Neuronal stem cell (in vitro differentiated cells): Measurements from ENCODE around the gene NEURL1B.
"Not testable (repeated sequence)": the region's sequence is repeated elsewhere in the genome, so short reads cannot be mapped to it uniquely, and the experiment has no call there.

Experiments used
- DNase-seq: peaks from one replicate; pipeline ENCODE4 v3.0.0-alpha.2; 2013; ENCODE audit warnings: low spot score
- H2AFZ ChIP-seq: one replicate; pipeline ENCODE4 v1.6.1; 2013; ENCODE audit warnings: mild to moderate bottlenecking, low read length, inconsistent platforms
- H2AK5ac ChIP-seq: 2 replicates; pipeline ENCODE4 v1.6.1; 2013; ENCODE audit warnings: low read depth, mild to moderate bottlenecking, inconsistent platforms, low read length, moderate library complexity, mixed read lengths
- H2BK120ac ChIP-seq: 2 replicates; pipeline ENCODE4 v1.6.1; 2013; ENCODE audit warnings: low read depth, mild to moderate bottlenecking, inconsistent platforms, low read length, moderate library complexity, mixed read lengths
- H2BK12ac ChIP-seq: one replicate; pipeline ENCODE4 v1.6.1; 2013; ENCODE audit warnings: low read length, inconsistent platforms
- H2BK15ac ChIP-seq: 2 replicates; pipeline ENCODE4 v1.6.1; 2013; ENCODE audit warnings: mild to moderate bottlenecking, low read length, inconsistent platforms, mixed read lengths
- H2BK5ac ChIP-seq: one replicate; pipeline ENCODE4 v1.6.1; 2013; ENCODE audit warnings: inconsistent platforms, mild to moderate bottlenecking, low read length, moderate library complexity
- H3K14ac ChIP-seq: one replicate; pipeline ENCODE4 v1.6.1; 2013; ENCODE audit warnings: low read length, inconsistent platforms
- H3K18ac ChIP-seq: 2 replicates; pipeline ENCODE4 v1.6.1; 2013; ENCODE audit warnings: low read length, inconsistent platforms
- H3K23ac ChIP-seq: 2 replicates; pipeline ENCODE4 v1.6.1; 2013; ENCODE audit warnings: low read depth, mild to moderate bottlenecking, mixed read lengths, low read length, inconsistent platforms; ENCODE audit not compliant: poor library complexity
- H3K27ac ChIP-seq: replicated peaks from 3 replicates; pipeline ENCODE4 v1.5.1; 2013; ENCODE audit warnings: low read length, inconsistent platforms
- H3K27me3 ChIP-seq, 3 experiments: 2 replicates each; pipeline ENCODE4 v1.6.1; 2013; ENCODE audit warnings: low read length in 3 of 3, mild to moderate bottlenecking in 2 of 3, inconsistent platforms in 1 of 3, low read depth in 1 of 3, mixed read lengths in 1 of 3, moderate library complexity in 1 of 3; ENCODE audit not compliant: control insufficient read depth in 3 of 3, insufficient read depth in 3 of 3
- H3K36me3 ChIP-seq, 2 donors: replicated peaks in 1 of 2; 2 replicates each; pipeline ENCODE4 v1.6.1; 2013; ENCODE audit warnings: low read length in 2 of 2; ENCODE audit not compliant: control insufficient read depth in 2 of 2, insufficient read depth in 2 of 2
- H3K4ac ChIP-seq: 2 replicates; pipeline ENCODE4 v1.6.1; 2013; ENCODE audit warnings: inconsistent platforms, mild to moderate bottlenecking, low read length, moderate library complexity
- H3K4me1 ChIP-seq, 2 donors: 1 replicate in 1 of 2; 2 replicates in 1 of 2; pipeline ENCODE4 v1.6.1; 2013; ENCODE audit warnings: low read length in 2 of 2, low read depth in 1 of 2; ENCODE audit not compliant: control insufficient read depth in 2 of 2, insufficient read depth in 1 of 2
- H3K4me2 ChIP-seq: one replicate; pipeline ENCODE4 v1.6.1; 2013; ENCODE audit warnings: mild to moderate bottlenecking, low read length, inconsistent platforms; ENCODE audit not compliant: insufficient read depth, poor library complexity, severe bottlenecking
- H3K4me3 ChIP-seq, 2 donors: 2 replicates each; pipeline ENCODE4 v1.5.1; 2013; ENCODE audit warnings: low read length in 2 of 2, mild to moderate bottlenecking in 2 of 2, inconsistent platforms in 1 of 2, moderate library complexity in 1 of 2
- H3K79me1 ChIP-seq: one replicate; pipeline ENCODE4 v1.6.1; 2013; ENCODE audit warnings: low read depth, mild to moderate bottlenecking, inconsistent platforms, low read length, moderate library complexity
- H3K9ac ChIP-seq: one replicate; pipeline ENCODE4 v1.6.1; 2013; ENCODE audit warnings: mild to moderate bottlenecking, low read depth, low read length, inconsistent platforms; ENCODE audit not compliant: poor library complexity
- H3K9me3 ChIP-seq, 2 donors: replicated peaks in 1 of 2; 2 replicates each; pipeline versions ENCODE3 to v1.6.1; 2013; ENCODE audit warnings: low read length in 2 of 2, mild to moderate bottlenecking in 2 of 2, inconsistent platforms in 1 of 2, low read depth in 1 of 2, mixed read lengths in 1 of 2, moderate library complexity in 1 of 2; ENCODE audit not compliant: control insufficient read depth in 2 of 2, insufficient read depth in 1 of 2
- H4K8ac ChIP-seq: one replicate; pipeline ENCODE4 v1.6.1; 2013; ENCODE audit warnings: low read depth, mild to moderate bottlenecking, inconsistent platforms, low read length, moderate library complexity
- H4K91ac ChIP-seq: one replicate; pipeline ENCODE4 v1.6.1; 2013; ENCODE audit warnings: low read length, low read depth, mild to moderate bottlenecking, inconsistent platforms; ENCODE audit not compliant: poor library complexity
- WGBS, 2 donors: extraction: QIAGEN DNeasy Blood & Tissue Kit; methylation state at CpG; one replicate each; pipeline ENCODE4 v1.1.7; 2013; ENCODE audit warnings: missing lambda C conversion rate in 2 of 2, mixed read lengths in 1 of 2; ENCODE audit not compliant: insufficient read length in 2 of 2, insufficient replicate concordance in 1 of 2; ENCODE audit errors: extremely low coverage in 2 of 2; 5-methylcytosine and 5-hydroxymethylcytosine counted together

Gene NEURL1B

GRCh38 chr5:172648755-172649154, 7.7 kb downstream of the NEURL1B start:
- Histone ChIP-seq H4K8ac (no peak overlapping the region), H2BK5ac (no peak overlapping the region), H3K4me3 (no peak overlapping the region), H3K4me1 (peaks cover 0 to 7% of the 10 kb centered on the region in 2 donors), H3K4ac (no peak overlapping the region), H3K18ac (no peak overlapping the region), H3K36me3 (no peaks in the 10 kb centered on the region), H3K9ac (no peak overlapping the region), H3K27ac (no peak overlapping the region), H3K79me1 (peaks cover 2% of the 10 kb centered on the region), H2AK5ac (no peak overlapping the region), H3K27me3 (no peaks in the 10 kb centered on the region), H3K23ac (no peak overlapping the region), H3K9me3 (no peaks in the 10 kb centered on the region), H3K14ac (no peak overlapping the region), H2BK15ac (no peak overlapping the region), H2AFZ (no peak overlapping the region), H2BK120ac (no peak overlapping the region), H2BK12ac (no peak overlapping the region), H4K91ac (no peak overlapping the region), H3K4me2 (no peak overlapping the region)
- WGBS, 2 donors = no CpG with 5 or more reads among the region's 3 CpGs
- no peak for DNase-seq

DNA sequence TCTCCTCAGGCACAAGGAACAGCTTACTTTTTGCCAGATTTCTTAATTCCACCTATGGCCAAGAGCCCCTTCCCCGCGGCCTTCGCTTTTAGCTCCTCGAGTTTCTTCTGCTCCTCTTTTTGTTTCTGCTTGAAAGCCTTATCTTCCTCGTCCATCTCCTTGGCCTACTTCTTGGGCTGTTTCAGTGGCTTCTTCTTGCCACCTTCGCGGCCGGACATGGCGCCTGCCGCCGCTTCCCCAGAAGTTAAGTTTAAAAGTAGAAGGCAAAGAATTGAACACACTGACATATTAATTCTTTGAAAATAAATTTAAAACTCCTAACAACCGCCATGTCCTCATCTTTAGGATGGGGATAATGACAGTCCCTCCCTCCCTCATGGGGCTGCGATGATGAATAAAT, 15.4 kb downstream of the NEURL1B start:
- Histone ChIP-seq H3K4me1 (peaks cover 19 to 23% of the 10 kb centered on the region in 2 donors), H3K9me3 (peaks cover 3 to 15% of the 10 kb centered on the region in 2 donors)
- H4K91ac ChIP-seq, H2AK5ac ChIP-seq, H3K23ac ChIP-seq, H3K9ac ChIP-seq, H3K79me1 ChIP-seq, H3K27me3 ChIP-seq, H2AFZ ChIP-seq, H3K36me3 ChIP-seq, H2BK15ac ChIP-seq, H3K4me2 ChIP-seq, H2BK12ac ChIP-seq, H3K14ac ChIP-seq, H3K18ac ChIP-seq, H2BK120ac ChIP-seq, H2BK5ac ChIP-seq, H4K8ac ChIP-seq, H3K4me3 ChIP-seq, DNase-seq, H3K4ac ChIP-seq, H3K27ac ChIP-seq: not testable (repeated sequence)
- no CpG with 5 or more reads among the region's 13 CpGs for WGBS, 2 donors

DNA sequence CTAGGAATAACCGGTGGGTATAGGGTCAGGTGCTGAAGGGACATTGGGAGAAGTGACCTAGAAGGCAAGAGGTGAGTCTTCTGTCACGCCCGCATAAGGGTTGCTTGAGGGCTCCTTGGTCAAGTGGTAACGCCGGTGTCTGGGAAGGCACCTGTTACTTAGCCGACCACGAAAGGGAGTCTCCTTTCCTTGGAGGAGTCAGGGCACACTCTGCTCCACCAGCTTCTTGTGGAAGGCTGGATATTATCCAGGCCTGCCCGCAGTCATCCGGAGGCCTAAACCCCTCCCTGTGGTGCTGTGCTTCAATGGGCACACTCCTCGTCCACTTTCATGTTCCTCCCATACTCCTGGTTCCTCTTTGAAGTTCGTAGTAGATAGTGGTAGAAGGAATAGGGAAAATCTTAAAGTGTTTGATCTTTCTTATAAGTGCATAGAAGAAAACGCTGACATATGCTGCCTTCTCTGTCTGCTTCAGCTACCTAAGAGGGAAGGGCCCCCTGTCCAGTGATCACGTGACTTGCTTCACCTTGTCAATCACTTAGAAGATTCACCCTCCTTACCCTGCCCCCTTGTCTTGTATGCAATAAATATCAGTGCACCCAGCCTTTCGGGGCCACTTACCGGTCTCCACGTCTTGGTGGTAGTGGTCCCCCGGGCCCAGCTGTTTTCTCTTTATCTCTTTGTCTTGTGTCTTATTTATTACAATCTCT, 16.6 kb downstream of the NEURL1B start:
- not testable (repeated sequence) for H3K4ac ChIP-seq, H3K79me1 ChIP-seq, DNase-seq, H2BK5ac ChIP-seq, H3K4me3 ChIP-seq, H3K4me2 ChIP-seq, H4K8ac ChIP-seq, H3K27me3 ChIP-seq, H2AFZ ChIP-seq, H2BK12ac ChIP-seq, H3K14ac ChIP-seq, H2BK15ac ChIP-seq, H2BK120ac ChIP-seq, H3K9ac ChIP-seq, H4K91ac ChIP-seq, H3K27ac ChIP-seq, H3K23ac ChIP-seq, H3K36me3 ChIP-seq, H2AK5ac ChIP-seq, H3K18ac ChIP-seq
- WGBS, 2 donors = no CpG with 5 or more reads among the region's 17 CpGs
- Histone ChIP-seq H3K9me3 (peaks cover 3 to 15% of the 10 kb centered on the region in 2 donors), H3K4me1 (peaks cover 19 to 23% of the 10 kb centered on the region in 2 donors)

DNA sequence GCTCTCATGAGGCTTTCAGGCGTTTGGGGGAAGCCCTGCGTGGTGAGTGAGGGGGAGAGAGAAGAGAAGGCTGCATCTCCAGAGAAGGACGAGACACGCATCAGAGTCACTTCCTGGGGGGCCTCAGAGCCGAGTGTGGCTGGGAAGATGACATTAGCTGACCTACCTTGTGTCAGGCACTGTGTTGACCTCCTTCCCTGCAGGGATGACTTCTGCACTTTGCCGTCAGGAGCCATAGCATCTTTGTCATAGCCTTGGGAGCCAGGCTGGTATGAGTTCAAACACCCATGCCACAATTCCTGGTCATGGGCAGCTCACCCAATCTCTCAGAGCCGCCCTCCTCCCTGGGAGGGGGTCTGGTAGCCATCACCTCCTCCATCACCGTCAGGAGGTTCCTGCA, 17.3 kb downstream of the NEURL1B start:
- no peak overlapping the region for H3K14ac ChIP-seq
- no peak overlapping the region for H2BK5ac ChIP-seq
- no peak overlapping the region for H2AFZ ChIP-seq
- H3K27ac ChIP-seq = peak overlapping the region; percentile 6
- H2BK12ac ChIP-seq = no peak overlapping the region
- no CpG with 5 or more reads among the region's 8 CpGs for WGBS, 2 donors
- no peak overlapping the region for H2BK120ac ChIP-seq
- peak overlapping the region; percentile 73 for H2AK5ac ChIP-seq
- H4K8ac ChIP-seq = no peak overlapping the region
- no peak overlapping the region for H3K9ac ChIP-seq
- H3K4me1 ChIP-seq = peaks cover 19 to 23% of the 10 kb centered on the region in 2 donors
- H3K23ac ChIP-seq = no peak overlapping the region
- no peak overlapping the region for H3K4me2 ChIP-seq
- peak overlapping the region; percentile 28 for H2BK15ac ChIP-seq
- H3K36me3 ChIP-seq = peaks cover 0 to 3% of the 10 kb centered on the region in 2 donors
- no peaks in the 10 kb centered on the region for H3K27me3 ChIP-seq
- no peak overlapping the region for H3K4ac ChIP-seq
- H3K4me3 ChIP-seq = no peak overlapping the region
- H4K91ac ChIP-seq = no peak overlapping the region
- DNase-seq = no peak
- H3K18ac ChIP-seq = peak overlapping the region; percentile 68
- peaks cover 3 to 15% of the 10 kb centered on the region in 2 donors for H3K9me3 ChIP-seq
- H3K79me1 ChIP-seq = peaks cover 5% of the 10 kb centered on the region
